ENCODE measurements around the gene PDZD8.

DNA sequence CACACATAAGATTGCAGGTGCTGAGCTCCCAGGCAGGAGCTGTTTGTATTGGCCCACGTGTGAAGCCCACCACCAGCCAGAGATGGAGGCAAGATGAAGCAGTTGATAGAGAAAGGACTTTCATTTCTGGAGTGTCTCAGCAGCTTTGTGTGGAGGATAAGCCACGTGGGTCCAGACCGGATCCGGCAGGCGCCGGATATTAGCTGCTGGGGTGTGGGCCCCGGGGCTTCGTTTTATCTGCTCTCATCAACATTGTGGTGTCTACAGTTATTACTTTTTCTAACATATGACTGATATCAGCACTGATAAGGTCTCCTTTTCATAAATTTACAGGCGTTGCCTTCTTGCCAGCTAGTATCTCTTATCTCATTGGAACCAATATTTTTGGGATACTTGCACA is 108.8 kb downstream of the PDZD8 start:
- TF ChIP-seq, protein P1, sequence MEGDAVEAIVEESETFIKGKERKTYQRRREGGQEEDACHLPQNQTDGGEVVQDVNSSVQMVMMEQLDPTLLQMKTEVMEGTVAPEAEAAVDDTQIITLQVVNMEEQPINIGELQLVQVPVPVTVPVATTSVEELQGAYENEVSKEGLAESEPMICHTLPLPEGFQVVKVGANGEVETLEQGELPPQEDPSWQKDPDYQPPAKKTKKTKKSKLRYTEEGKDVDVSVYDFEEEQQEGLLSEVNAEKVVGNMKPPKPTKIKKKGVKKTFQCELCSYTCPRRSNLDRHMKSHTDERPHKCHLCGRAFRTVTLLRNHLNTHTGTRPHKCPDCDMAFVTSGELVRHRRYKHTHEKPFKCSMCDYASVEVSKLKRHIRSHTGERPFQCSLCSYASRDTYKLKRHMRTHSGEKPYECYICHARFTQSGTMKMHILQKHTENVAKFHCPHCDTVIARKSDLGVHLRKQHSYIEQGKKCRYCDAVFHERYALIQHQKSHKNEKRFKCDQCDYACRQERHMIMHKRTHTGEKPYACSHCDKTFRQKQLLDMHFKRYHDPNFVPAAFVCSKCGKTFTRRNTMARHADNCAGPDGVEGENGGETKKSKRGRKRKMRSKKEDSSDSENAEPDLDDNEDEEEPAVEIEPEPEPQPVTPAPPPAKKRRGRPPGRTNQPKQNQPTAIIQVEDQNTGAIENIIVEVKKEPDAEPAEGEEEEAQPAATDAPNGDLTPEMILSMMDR (IDR thresholded peaks at IDR 0.05; ENCODE audit: insufficient read depth, low read depth, low read length) = no peak
- no peak for TF ChIP-seq EZH2 (IDR thresholded peaks at IDR 0.05; ENCODE audit: insufficient read depth, low read length)
